Measurements from ENCODE around the gene MTCL3.
A peak's percentile ranks its signal among the peaks of the same experiment; 100 is the strongest.

The MTCL3 gene

DNA sequence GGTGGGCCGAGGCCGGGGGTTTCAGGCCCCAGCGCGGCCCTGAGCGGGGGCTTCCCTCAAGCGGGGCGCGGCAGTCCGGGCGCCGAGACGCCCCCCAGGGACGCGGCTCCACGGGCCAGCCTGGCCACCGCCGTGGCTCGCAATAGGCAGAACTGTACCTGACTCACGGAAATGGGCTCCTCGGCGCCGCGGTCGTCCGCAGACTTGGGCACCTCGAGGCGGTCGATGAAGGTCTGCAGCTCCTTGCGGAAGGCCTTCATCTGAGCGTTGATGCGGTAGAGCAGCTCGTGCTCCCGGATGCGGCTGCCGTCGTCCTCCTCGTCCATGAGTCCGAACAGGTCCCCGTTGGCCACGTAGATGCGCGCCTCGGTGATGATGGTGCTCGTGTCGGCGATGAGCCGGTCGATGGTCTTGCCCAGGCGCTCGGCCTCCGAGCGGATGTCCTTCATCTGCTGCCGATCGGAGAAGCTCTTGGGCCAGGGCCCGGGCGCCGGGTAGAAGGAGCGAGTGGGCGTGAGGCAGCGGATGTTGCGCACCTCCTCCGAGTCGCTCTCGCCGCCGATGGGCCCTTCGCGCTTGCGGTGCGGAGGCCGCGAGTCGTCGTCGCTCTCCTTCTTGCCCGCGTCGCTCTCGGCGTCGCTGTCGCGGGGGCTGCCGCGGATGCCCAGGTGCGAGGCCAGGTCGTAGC, 43.9 kb downstream of the MTCL3 start:
- DNase-seq (ENCODE audit: low spot score), result no peak
- WGBS, result 59% methylated on average over 87 of the region's 87 CpGs
- TF ChIP-seq NR2F2 (IDR thresholded peaks at IDR 0.05) (no peak), JUND (IDR thresholded peaks at IDR 0.05) (no peak)
- Histone ChIP-seq H3K4me3 (ENCODE audit: low read depth in 1 of 3, low read length in 3 of 3) (no peak overlapping the region), H3K27ac (ENCODE audit: low read depth in 1 of 2, low read length in 2 of 2) (no peak overlapping the region), H3K9me3 (ENCODE audit: control insufficient read depth in 4 of 4, low read length in 3 of 4) (peaks cover 0 to 3% (median 1%) of the 10 kb centered on the region in 4 donors), H3K27me3 (ENCODE audit: control insufficient read depth in 4 of 4, insufficient read depth in 4 of 4, low read length in 3 of 4) (no peaks in the 10 kb centered on the region), H3K9ac (ENCODE audit: low read depth in 1 of 2, low read length in 2 of 2) (no peak overlapping the region), H3K36me3 (ENCODE audit: control insufficient read depth in 4 of 4, insufficient read depth in 3 of 4, low read depth in 1 of 4, low read length in 3 of 4) (no peaks in the 10 kb centered on the region), H3K4me1 (ENCODE audit: control insufficient read depth in 4 of 4, insufficient read depth in 4 of 4, low read length in 3 of 4) (peaks cover 0 to 9% (median 0%) of the 10 kb centered on the region in 4 donors)

DNA sequence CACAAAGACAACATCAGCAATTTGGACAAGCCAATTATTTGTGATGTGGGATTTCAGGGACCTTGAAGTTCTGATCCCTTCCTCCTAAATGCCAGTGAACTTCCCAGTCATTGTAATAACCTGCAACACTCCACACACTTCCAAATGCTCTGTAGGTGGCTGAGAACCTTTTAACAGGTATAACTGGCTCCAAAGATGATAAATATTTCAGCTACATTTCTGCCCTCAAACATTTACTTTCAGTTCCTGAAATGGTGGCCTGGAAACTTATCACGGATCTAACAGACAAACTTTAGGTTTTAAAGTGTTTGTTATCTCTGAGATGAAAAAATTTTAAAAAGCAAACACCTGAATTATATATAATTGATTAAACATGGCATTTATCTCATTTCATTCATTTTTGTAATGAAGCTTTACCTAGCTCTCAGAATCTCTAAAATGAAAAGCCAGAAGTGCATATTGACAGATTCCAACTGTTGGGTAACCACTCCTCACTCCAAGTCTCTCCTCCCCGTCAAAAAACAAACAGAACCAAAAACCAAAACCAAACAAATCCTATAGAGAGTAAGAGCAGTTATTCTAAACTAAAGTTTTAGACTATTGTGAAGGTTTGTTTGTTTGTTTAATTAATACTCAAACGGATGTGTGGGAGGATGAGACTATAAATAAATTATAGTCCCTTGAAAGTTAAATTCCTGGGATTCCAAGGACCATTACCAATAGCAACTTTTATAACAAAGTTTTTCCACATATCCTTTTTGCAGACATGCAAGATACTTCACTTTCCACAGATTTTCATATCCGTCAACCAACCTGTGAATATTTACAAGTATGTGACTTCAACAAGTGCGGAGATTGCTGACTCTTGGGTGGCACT, 47.5 kb downstream of the MTCL3 start:
- Histone ChIP-seq H3K9ac (ENCODE audit: low read depth in 1 of 2, low read length in 2 of 2) (no peak overlapping the region), H3K4me1 (ENCODE audit: control insufficient read depth in 4 of 4, insufficient read depth in 4 of 4, low read length in 3 of 4) (peaks cover 0 to 9% (median 0%) of the 10 kb centered on the region in 4 donors), H3K36me3 (ENCODE audit: control insufficient read depth in 4 of 4, insufficient read depth in 3 of 4, low read depth in 1 of 4, low read length in 3 of 4) (no peaks in the 10 kb centered on the region), H3K4me3 (ENCODE audit: low read depth in 1 of 3, low read length in 3 of 3) (no peak overlapping the region), H3K9me3 (ENCODE audit: control insufficient read depth in 4 of 4, low read length in 3 of 4) (peaks cover 0 to 3% (median 1%) of the 10 kb centered on the region in 4 donors), H3K27me3 (ENCODE audit: control insufficient read depth in 4 of 4, insufficient read depth in 4 of 4, low read length in 3 of 4) (no peaks in the 10 kb centered on the region), H3K27ac (ENCODE audit: low read depth in 1 of 2, low read length in 2 of 2) (no peak overlapping the region)
- no peak for DNase-seq (ENCODE audit: low spot score)
- no peak for TF ChIP-seq GABPA (IDR thresholded peaks at IDR 0.05 in 1 of 2, conservative IDR thresholded peaks at IDR 0.05 in 1 of 2)
- TF ChIP-seq JUND (IDR thresholded peaks at IDR 0.05), result no peak
- TF ChIP-seq FOXA2 (IDR thresholded peaks at IDR 0.05), result peak; percentile 18
- WGBS, result 51% methylated on average over 5 of the region's 5 CpGs

DNA sequence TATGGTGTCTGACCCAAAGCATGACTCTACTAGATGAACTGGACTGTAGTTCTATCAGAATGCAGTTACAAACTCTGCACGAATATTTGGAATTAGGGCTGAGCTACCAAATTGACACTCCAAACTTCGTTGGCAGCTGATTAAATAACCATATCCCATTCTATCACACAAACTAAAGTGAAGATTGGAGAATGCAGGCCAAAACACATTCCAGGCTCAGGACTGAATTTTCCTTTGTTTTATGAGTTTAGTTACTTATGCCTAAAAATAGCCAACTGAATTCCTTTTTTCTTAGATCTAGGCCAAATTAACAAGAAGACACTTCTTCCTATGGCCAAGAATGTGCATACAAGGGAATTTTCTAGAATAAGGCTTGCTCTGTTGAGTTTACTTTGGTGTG, 50.2 kb downstream of the MTCL3 start:
- no peaks in the 10 kb centered on the region for H3K36me3 ChIP-seq (ENCODE audit: control insufficient read depth in 4 of 4, insufficient read depth in 3 of 4, low read depth in 1 of 4, low read length in 3 of 4)
- 92% methylated on average over 2 of the region's 2 CpGs for WGBS

More for the DNA sequence above, 50.2 kb downstream of the MTCL3 start:
- H3K27ac ChIP-seq (ENCODE audit: low read depth in 1 of 2, low read length in 2 of 2), result no peak overlapping the region
- no peaks in the 10 kb centered on the region for H3K27me3 ChIP-seq (ENCODE audit: control insufficient read depth in 4 of 4, insufficient read depth in 4 of 4, low read length in 3 of 4)
- no peaks in the 10 kb centered on the region for H3K9me3 ChIP-seq (ENCODE audit: control insufficient read depth in 4 of 4, low read length in 3 of 4)
- peaks cover 0 to 9% (median 0%) of the 10 kb centered on the region in 4 donors for H3K4me1 ChIP-seq (ENCODE audit: control insufficient read depth in 4 of 4, insufficient read depth in 4 of 4, low read length in 3 of 4)
- no peak overlapping the region for H3K9ac ChIP-seq (ENCODE audit: low read depth in 1 of 2, low read length in 2 of 2)
- H3K4me3 ChIP-seq (ENCODE audit: low read depth in 1 of 3, low read length in 3 of 3), result no peak overlapping the region
- DNase-seq (ENCODE audit: low spot score), result no peak
- TF ChIP-seq EGR1 (IDR thresholded peaks at IDR 0.05; ENCODE audit: low read depth in 2 of 2), result no peak
- no peak for TF ChIP-seq TAF1 (conservative IDR thresholded peaks at IDR 0.05)
- TF ChIP-seq, protein P1, sequence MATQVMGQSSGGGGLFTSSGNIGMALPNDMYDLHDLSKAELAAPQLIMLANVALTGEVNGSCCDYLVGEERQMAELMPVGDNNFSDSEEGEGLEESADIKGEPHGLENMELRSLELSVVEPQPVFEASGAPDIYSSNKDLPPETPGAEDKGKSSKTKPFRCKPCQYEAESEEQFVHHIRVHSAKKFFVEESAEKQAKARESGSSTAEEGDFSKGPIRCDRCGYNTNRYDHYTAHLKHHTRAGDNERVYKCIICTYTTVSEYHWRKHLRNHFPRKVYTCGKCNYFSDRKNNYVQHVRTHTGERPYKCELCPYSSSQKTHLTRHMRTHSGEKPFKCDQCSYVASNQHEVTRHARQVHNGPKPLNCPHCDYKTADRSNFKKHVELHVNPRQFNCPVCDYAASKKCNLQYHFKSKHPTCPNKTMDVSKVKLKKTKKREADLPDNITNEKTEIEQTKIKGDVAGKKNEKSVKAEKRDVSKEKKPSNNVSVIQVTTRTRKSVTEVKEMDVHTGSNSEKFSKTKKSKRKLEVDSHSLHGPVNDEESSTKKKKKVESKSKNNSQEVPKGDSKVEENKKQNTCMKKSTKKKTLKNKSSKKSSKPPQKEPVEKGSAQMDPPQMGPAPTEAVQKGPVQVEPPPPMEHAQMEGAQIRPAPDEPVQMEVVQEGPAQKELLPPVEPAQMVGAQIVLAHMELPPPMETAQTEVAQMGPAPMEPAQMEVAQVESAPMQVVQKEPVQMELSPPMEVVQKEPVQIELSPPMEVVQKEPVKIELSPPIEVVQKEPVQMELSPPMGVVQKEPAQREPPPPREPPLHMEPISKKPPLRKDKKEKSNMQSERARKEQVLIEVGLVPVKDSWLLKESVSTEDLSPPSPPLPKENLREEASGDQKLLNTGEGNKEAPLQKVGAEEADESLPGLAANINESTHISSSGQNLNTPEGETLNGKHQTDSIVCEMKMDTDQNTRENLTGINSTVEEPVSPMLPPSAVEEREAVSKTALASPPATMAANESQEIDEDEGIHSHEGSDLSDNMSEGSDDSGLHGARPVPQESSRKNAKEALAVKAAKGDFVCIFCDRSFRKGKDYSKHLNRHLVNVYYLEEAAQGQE (IDR thresholded peaks at IDR 0.05), result no peak
- no peak for TF ChIP-seq GABPA (IDR thresholded peaks at IDR 0.05 in 1 of 2, conservative IDR thresholded peaks at IDR 0.05 in 1 of 2)
- TF ChIP-seq SP1 (IDR thresholded peaks at IDR 0.05), result no peak
- TF ChIP-seq, protein P2, sequence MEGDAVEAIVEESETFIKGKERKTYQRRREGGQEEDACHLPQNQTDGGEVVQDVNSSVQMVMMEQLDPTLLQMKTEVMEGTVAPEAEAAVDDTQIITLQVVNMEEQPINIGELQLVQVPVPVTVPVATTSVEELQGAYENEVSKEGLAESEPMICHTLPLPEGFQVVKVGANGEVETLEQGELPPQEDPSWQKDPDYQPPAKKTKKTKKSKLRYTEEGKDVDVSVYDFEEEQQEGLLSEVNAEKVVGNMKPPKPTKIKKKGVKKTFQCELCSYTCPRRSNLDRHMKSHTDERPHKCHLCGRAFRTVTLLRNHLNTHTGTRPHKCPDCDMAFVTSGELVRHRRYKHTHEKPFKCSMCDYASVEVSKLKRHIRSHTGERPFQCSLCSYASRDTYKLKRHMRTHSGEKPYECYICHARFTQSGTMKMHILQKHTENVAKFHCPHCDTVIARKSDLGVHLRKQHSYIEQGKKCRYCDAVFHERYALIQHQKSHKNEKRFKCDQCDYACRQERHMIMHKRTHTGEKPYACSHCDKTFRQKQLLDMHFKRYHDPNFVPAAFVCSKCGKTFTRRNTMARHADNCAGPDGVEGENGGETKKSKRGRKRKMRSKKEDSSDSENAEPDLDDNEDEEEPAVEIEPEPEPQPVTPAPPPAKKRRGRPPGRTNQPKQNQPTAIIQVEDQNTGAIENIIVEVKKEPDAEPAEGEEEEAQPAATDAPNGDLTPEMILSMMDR (IDR thresholded peaks at IDR 0.05; ENCODE audit: low read depth, low read length, missing input control), result no peak
- TF ChIP-seq, protein P3, sequence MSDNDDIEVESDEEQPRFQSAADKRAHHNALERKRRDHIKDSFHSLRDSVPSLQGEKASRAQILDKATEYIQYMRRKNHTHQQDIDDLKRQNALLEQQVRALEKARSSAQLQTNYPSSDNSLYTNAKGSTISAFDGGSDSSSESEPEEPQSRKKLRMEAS (IDR thresholded peaks at IDR 0.05), result no peak
- TF ChIP-seq, protein P4, sequence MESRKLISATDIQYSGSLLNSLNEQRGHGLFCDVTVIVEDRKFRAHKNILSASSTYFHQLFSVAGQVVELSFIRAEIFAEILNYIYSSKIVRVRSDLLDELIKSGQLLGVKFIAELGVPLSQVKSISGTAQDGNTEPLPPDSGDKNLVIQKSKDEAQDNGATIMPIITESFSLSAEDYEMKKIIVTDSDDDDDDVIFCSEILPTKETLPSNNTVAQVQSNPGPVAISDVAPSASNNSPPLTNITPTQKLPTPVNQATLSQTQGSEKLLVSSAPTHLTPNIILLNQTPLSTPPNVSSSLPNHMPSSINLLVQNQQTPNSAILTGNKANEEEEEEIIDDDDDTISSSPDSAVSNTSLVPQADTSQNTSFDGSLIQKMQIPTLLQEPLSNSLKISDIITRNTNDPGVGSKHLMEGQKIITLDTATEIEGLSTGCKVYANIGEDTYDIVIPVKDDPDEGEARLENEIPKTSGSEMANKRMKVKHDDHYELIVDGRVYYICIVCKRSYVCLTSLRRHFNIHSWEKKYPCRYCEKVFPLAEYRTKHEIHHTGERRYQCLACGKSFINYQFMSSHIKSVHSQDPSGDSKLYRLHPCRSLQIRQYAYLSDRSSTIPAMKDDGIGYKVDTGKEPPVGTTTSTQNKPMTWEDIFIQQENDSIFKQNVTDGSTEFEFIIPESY (IDR thresholded peaks at IDR 0.05), result no peak
- no peak for TF ChIP-seq RXRA (IDR thresholded peaks at IDR 0.05)
- no peak for TF ChIP-seq HNF4G (IDR thresholded peaks at IDR 0.05)
- TF ChIP-seq FOXA2 (IDR thresholded peaks at IDR 0.05), result no peak
- no peak for TF ChIP-seq HNF4A (conservative IDR thresholded peaks at IDR 0.05)
- no peak for TF ChIP-seq NR2F2 (IDR thresholded peaks at IDR 0.05)
- TF ChIP-seq, protein P5, sequence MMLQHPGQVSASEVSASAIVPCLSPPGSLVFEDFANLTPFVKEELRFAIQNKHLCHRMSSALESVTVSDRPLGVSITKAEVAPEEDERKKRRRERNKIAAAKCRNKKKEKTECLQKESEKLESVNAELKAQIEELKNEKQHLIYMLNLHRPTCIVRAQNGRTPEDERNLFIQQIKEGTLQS (IDR thresholded peaks at IDR 0.05), result no peak
- TF ChIP-seq FOXA1 (IDR thresholded peaks at IDR 0.05), result no peak
- no peak for TF ChIP-seq RAD21 (IDR thresholded peaks at IDR 0.05)
- no peak for TF ChIP-seq JUND (IDR thresholded peaks at IDR 0.05)
- no peak for TF ChIP-seq YY1 (IDR thresholded peaks at IDR 0.05)
